HCT116 (cell line): ENCODE measurements around the gene HOXA13. TPM values are rescaled to one million over a fixed set of nuclear protein-coding genes. Genes with fewer than 3 reads are reported as not detected.

Source experiments
- ATAC-seq: fragments of 200-7000 bp; cut with Tn5 transposase; 2 replicates; pipeline ENCODE4 v1.9.1; 2020; ENCODE audit warnings: mild to moderate bottlenecking, moderate library complexity
- BruUV-seq: library from RNA; stranded (reverse); fragments of 400-500 nt; replicated peaks from 2 replicates; lab custom pipeline; 2021; lab: Mats Ljungman, UMichigan
- CTCF ChIA-PET: fragments of 300-600 bp; sonication (Branson Sonifier 250); formaldehyde crosslinking; loops from one replicate; lab custom pipeline; 2021; ENCODE audit warnings: antibody characterized with exemption; lab: Charles Lee
- POLR2A ChIA-PET: fragments of 300-600, 350-600 bp; sonication (Branson Sonifier 250); formaldehyde crosslinking; loops from one replicate; lab custom pipeline; 2021; ENCODE audit warnings: antibody characterized with exemption; lab: Charles Lee
- RAD21 ChIA-PET, 2 experiments: fragments of 300-600 bp; sonication (Branson Sonifier 250); formaldehyde crosslinking; loops; one replicate each; lab custom pipeline; 2023; ENCODE audit warnings: low total read pairs in 2 of 2; ENCODE audit not compliant: uncharacterized antibody in 2 of 2, unreplicated experiment in 2 of 2, low non-redundant PET in 1 of 2; lab: Charles Lee
- DNase-seq: peaks from one replicate; pipeline ENCODE4 v3.0.0-alpha.2; 2010; ENCODE audit warnings: low read depth, low spot score
- H2AFZ ChIP-seq: fragments of 200-600 bp; shearing (Covaris generic), sonication (generic); 2 replicates; pipeline ENCODE4 v1.6.1; 2017; ENCODE audit warnings: low read depth, mixed run types, mixed read lengths, antibody characterized with exemption, low read length; ENCODE audit not compliant: poor library complexity, severe bottlenecking
- H3K27ac ChIP-seq: 2 replicates; pipeline ENCODE4 v1.5.1; 2012; ENCODE audit warnings: low read depth, low read length
- H3K27me3 ChIP-seq: fragments of 200-600 bp; sonication (generic); 2 replicates; pipeline ENCODE4 v1.6.1; 2016; ENCODE audit warnings: mixed run types, low read length, mixed read lengths; ENCODE audit not compliant: insufficient read depth
- H3K36me3 ChIP-seq, 2 experiments: fragments of 200-500 bp in 1 of 2; fragments of 200-600 bp in 1 of 2; sonication (Bioruptor generic) in 1 of 2; sonication (generic) in 1 of 2; 2 replicates each; pipeline versions ENCODE4 v1.5.1 to v1.6.1; 2014 to 2016; ENCODE audit warnings: low read length in 2 of 2, inconsistent platforms in 1 of 2, mixed read lengths in 1 of 2, mixed run types in 1 of 2; ENCODE audit not compliant: insufficient read depth in 2 of 2, control insufficient read depth in 1 of 2
- H3K4me1 ChIP-seq, 2 experiments: fragments of 200-600 bp in 1 of 2; sonication (generic) in 1 of 2; 2 replicates each; pipeline versions ENCODE4 v1.5.1 to v1.6.1; 2012 to 2017; ENCODE audit warnings: low read length in 2 of 2, inconsistent platforms in 1 of 2, mild to moderate bottlenecking in 1 of 2, mixed read lengths in 1 of 2, mixed run types in 1 of 2, moderate library complexity in 1 of 2; ENCODE audit not compliant: insufficient read depth in 2 of 2, control insufficient read depth in 1 of 2
- H3K4me2 ChIP-seq: fragments of 200-600 bp; sonication (generic); 2 replicates; pipeline ENCODE4 v1.6.1; 2017; ENCODE audit warnings: mixed run types, low read length, mixed read lengths
- H3K4me3 ChIP-seq, 2 experiments: fragments of 200-600 bp in 1 of 2; sonication (generic) in 1 of 2; replicated peaks in 1 of 2; 2 replicates each; pipeline ENCODE4 v1.5.1; 2011 to 2016; ENCODE audit warnings: low read length in 2 of 2, control low read depth in 1 of 2, low read depth in 1 of 2, mild to moderate bottlenecking in 1 of 2, mixed read lengths in 1 of 2, mixed run types in 1 of 2
- H3K79me2 ChIP-seq: fragments of 200-600 bp; sonication (generic); 2 replicates; pipeline ENCODE4 v1.6.1; 2017; ENCODE audit warnings: mild to moderate bottlenecking, mixed run types, low read length, moderate library complexity, mixed read lengths; ENCODE audit not compliant: insufficient read depth
- H3K9ac ChIP-seq: fragments of 200-600 bp; sonication (generic); 2 replicates; pipeline ENCODE4 v1.6.1; 2016; ENCODE audit warnings: low read length, mixed read lengths
- H3K9me2 ChIP-seq: fragments of 200-600 bp; sonication (generic), shearing (Covaris generic); 2 replicates; pipeline ENCODE4 v1.6.1; 2017; ENCODE audit warnings: mixed run types, mild to moderate bottlenecking, moderate library complexity; ENCODE audit not compliant: insufficient read depth
- H3K9me3 ChIP-seq, 2 experiments: fragments of 200-500 bp in 1 of 2; fragments of 200-600 bp in 1 of 2; sonication (Bioruptor generic) in 1 of 2; sonication (generic) in 1 of 2; 2 replicates each; pipeline ENCODE4 v1.6.1; 2014 to 2017; ENCODE audit warnings: low read length in 2 of 2, mixed read lengths in 2 of 2, inconsistent platforms in 1 of 2, low read depth in 1 of 2, mild to moderate bottlenecking in 1 of 2, mixed run types in 1 of 2, moderate library complexity in 1 of 2; ENCODE audit not compliant: control insufficient read depth in 1 of 2, insufficient read depth in 1 of 2
- H4K20me1 ChIP-seq: fragments of 200-600 bp; sonication (generic), shearing (Covaris generic); 2 replicates; pipeline ENCODE4 v1.6.1; 2017; ENCODE audit warnings: mixed run types, mild to moderate bottlenecking, moderate library complexity; ENCODE audit not compliant: insufficient read depth
- CEBPB ChIP-seq: IDR thresholded peaks from 2 replicates; pipeline ENCODE4 v1.6.1; 2012; ENCODE audit warnings: low read depth
- CTCF ChIP-seq, 3 experiments: fragments of 200-600 bp in 1 of 3; sonication (generic) in 1 of 3; IDR thresholded peaks in 2 of 3; conservative IDR thresholded peaks in 1 of 3; 2 replicates each; pipeline ENCODE4 v1.5.1; 2012 to 2017; ENCODE audit warnings: low read depth in 2 of 3, low read length in 2 of 3, antibody characterized with exemption in 1 of 3, borderline replicate concordance in 1 of 3, control low read depth in 1 of 3, mild to moderate bottlenecking in 1 of 3, mixed read lengths in 1 of 3, mixed run types in 1 of 3, moderate library complexity in 1 of 3; ENCODE audit not compliant: insufficient read depth in 1 of 3
- EZH2 ChIP-seq: fragments of 200-600 bp; sonication (generic); IDR thresholded peaks from 2 replicates; pipeline ENCODE4 v1.6.1; 2017; ENCODE audit warnings: antibody characterized with exemption, mixed run types
- EZH2phosphoT487 ChIP-seq: fragments of 200-600 bp; IDR thresholded peaks from 2 replicates; pipeline ENCODE4 v1.6.1; 2018; ENCODE audit warnings: antibody characterized with exemption, borderline replicate concordance
- FOSL1 ChIP-seq: IDR thresholded peaks from 2 replicates; pipeline ENCODE4 v1.6.1; 2012; ENCODE audit warnings: low read depth
- JUND ChIP-seq: IDR thresholded peaks from 2 replicates; pipeline ENCODE4 v1.6.1; 2012
- MAX ChIP-seq: IDR thresholded peaks from 2 replicates; pipeline ENCODE4 v1.6.1; 2012
- POLR2A ChIP-seq: IDR thresholded peaks from 2 replicates; pipeline ENCODE4 v1.7.0; 2011; ENCODE audit warnings: borderline replicate concordance; ENCODE audit not compliant: insufficient read depth, insufficient read length; ENCODE audit errors: extremely low read depth
- POLR2AphosphoS5 ChIP-seq: IDR thresholded peaks from 2 replicates; pipeline ENCODE4 v1.6.1; 2011; ENCODE audit warnings: mild to moderate bottlenecking, low read depth, low read length, moderate library complexity
- RAD21 ChIP-seq: IDR thresholded peaks from 2 replicates; pipeline ENCODE4 v1.6.1; 2012; ENCODE audit warnings: low read depth, mild to moderate bottlenecking
- REST ChIP-seq: IDR thresholded peaks from 2 replicates; pipeline ENCODE4 v1.6.1; 2012; ENCODE audit warnings: low read depth
- SIN3A ChIP-seq: IDR thresholded peaks from 2 replicates; pipeline ENCODE4 v1.6.1; 2012; ENCODE audit warnings: low read depth
- SP1 ChIP-seq: IDR thresholded peaks from 2 replicates; pipeline ENCODE4 v1.6.1; 2012; ENCODE audit warnings: low read depth
- SRF ChIP-seq: IDR thresholded peaks from 2 replicates; pipeline ENCODE4 v1.6.1; 2012; ENCODE audit warnings: low read depth
- YY1 ChIP-seq: IDR thresholded peaks from 2 replicates; pipeline ENCODE4 v1.6.1; 2011; ENCODE audit warnings: low read length, low read depth, moderate library complexity, mild to moderate bottlenecking; ENCODE audit not compliant: insufficient replicate concordance; ENCODE audit errors: extremely low read depth
- ZNF274 ChIP-seq: fragments of 200-500 bp; sonication (Bioruptor generic); IDR thresholded peaks from 2 replicates; pipeline ENCODE4 v1.6.1; 2014; ENCODE audit warnings: mild to moderate bottlenecking, low read depth, low read length, inconsistent platforms
- intact Hi-C: fragments of 100-400 bp; cut with micrococcal nuclease; formaldehyde crosslinking; loops from 2 replicates; pipeline ENCODE4 v1.10.0; 2022
- total RNA-seq: library from RNA; stranded (reverse); gene quantifications from one replicate; pipeline ENCODE4 v1.2.1, GENCODE V29; 2021; ENCODE audit not compliant: unreplicated experiment
- TF ChIP-seq, protein P1 (sequence below): IDR thresholded peaks from 2 replicates; pipeline ENCODE4 v1.6.1; 2012

The HOXA13 gene
- total RNA-seq, 1 experiment from 2014 or later, result 3.6 TPM

DNA sequence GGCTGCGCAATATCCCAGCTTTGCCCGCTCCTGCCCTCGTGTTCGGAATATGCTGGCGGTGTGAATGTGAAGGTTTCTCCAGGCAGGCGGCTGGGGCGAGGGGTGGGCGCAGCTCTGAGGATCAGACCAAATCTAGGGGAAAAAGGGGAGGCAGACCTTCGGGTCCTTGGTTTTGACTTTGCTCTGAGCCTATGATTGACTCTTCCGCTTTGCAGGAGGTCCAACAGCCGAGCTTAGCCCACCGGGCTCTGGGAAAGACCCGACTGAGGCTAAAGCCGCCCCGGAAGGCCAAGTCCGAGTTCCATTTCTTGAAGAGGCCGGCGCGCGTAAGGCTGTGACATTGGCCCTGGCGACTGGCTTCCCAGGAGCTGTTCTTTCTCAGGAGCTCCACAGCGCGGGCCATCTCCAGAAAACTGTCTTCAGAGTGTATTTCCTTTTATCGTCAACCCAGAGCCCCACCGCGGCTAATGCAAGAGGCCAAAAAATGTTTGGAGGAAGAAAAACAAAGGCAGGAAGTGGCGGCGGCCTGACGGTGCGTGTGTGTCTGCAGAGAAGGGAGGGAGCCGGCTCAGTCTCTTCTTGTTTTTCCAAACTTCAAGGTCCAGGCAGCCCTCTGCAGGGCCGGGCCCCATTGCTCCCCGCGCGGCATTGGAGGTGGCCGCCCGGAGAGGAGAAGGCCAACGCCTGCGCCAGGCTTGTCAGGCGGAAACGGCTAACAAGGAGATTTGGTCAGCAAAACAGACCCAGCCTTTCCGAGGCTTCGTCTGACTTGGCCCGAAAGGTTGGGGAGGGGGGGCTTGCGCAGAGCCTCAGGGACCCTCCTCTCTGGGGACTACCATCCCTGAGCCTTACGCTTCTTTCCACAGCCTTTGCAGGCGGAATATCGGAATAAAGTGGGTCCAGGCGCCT lies 11.3 kb downstream of the HOXA13 start (continued):
- no peak for TF ChIP-seq REST
- no peak for TF ChIP-seq EZH2phosphoT487
- TF ChIP-seq, protein P1, sequence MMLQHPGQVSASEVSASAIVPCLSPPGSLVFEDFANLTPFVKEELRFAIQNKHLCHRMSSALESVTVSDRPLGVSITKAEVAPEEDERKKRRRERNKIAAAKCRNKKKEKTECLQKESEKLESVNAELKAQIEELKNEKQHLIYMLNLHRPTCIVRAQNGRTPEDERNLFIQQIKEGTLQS, result no peak

DNA sequence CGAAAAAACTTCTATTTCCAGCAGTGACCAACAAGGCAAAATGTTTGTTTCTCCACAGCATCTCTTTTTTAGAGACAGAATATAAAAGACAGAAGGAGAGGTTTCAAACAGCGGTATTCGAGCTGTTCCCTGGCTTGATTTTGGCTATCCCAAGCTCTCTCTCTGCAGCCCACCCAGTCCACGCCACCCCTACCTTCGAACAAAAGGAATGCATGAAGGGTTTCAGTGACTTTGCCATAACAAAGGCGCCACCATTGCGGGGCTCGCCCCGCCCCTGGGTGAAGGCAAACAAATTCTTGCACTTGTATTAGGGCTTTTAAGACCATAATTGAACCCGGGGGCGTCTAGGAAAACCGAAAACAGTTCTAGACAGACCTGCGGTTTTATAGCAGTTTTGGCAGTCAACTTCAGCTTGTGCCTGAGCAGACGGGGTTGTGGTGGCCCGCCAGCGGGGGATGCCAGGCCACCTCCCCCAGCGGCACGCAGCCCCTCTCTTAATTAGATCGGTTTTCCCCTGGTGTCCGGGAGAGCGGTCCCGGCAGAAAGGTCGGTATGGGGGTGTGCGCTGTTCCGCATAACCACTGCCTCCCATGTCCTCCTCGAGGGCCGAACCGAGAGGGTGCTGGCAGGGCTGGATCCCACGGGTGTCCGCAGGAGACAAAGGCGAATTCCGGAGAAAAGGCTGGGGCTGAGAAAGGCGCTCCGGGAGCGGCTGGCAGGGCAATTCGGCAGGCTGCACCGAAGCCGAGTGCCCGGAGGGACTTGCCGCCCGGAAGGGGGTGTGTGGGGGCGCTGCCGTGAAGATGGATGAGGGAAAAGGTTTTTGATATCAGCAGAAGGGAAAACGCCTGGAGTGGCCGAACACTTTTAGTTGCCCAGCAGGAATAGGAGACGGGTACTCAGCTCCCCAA lies 12.2 kb downstream of the HOXA13 start:
- H4K20me1 ChIP-seq, result no peaks in the 10 kb centered on the region
- H3K9me2 ChIP-seq, result no peaks in the 10 kb centered on the region
- POLR2A ChIA-PET, result interaction anchor here (1.1 kb wide), 1 partner anchor 16 kb away, joined by 3 read pairs; no protein-coding TSS in a partner anchor
- BruUV-seq, result no TSS peak
- RAD21 ChIA-PET, result no interaction called here
- CTCF ChIA-PET, result interaction anchor here (2.2 kb wide), 1 partner anchor 8 kb away, joined by 8 read pairs; no protein-coding TSS in a partner anchor
- intact Hi-C loops, result no loop called here
- H3K36me3 ChIP-seq, result no peaks in the 10 kb centered on the region
- DNase-seq, result no peak
- H3K9ac ChIP-seq, result no peak overlapping the region
- H3K79me2 ChIP-seq, result peaks cover 19% of the 10 kb centered on the region; the same call in 1 of the 2 replicates
- no peak overlapping the region for H2AFZ ChIP-seq
- TF ChIP-seq POLR2A (no peak), ZNF274 (no peak), CTCF (IDR thresholded peaks at IDR 0.05 in 2 of 3, conservative IDR thresholded peaks at IDR 0.05 in 1 of 3; ENCODE audit: borderline replicate concordance in 1 of 3, insufficient read depth in 1 of 3, low read depth in 2 of 3, low read length in 2 of 3) (no peak), SIN3A (no peak), JUND (no peak), MAX (no peak), SP1 (no peak), RAD21 (no peak), SRF (no peak), FOSL1 (no peak), YY1 (no peak), POLR2AphosphoS5 (no peak), EZH2 (no peak), CEBPB (no peak)
- no peak overlapping the region for H3K4me3 ChIP-seq
- H3K4me2 ChIP-seq, result no peak overlapping the region
- no peaks in the 10 kb centered on the region for H3K27me3 ChIP-seq
- peaks cover 13 to 23% of the 10 kb centered on the region in 2 experiments for H3K4me1 ChIP-seq
- ATAC-seq, result no peak
- H3K9me3 ChIP-seq, result no peaks in the 10 kb centered on the region
- H3K27ac ChIP-seq, result no peak overlapping the region
